Measurements from ENCODE around the gene BAZ2B.

BAZ2B gene

GRCh38 chr2:159573846-159574606 lies 42.3 kb downstream of the BAZ2B start:
- DNase-seq (ENCODE audit: low spot score) = no peak

DNA sequence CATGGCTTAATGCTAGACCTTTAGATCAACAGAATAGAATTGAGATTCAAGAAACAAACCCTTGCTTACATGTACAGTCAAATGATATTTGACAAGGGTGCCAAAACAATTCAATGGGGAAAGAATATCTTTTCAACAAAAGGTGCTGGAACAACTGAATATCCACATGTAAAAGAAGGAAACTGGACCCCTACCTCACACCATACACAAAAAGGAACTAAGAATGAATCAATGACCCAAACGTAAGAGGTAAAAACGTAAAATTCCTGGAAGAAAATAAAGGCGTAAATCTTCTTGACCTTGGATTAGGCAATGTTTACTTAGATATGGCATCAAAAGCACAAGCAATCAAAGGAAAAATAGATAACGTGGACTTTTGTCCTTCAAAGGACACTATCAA lies 43.1 kb downstream of the BAZ2B start:
- DNase-seq (ENCODE audit: low spot score) = no peak

DNA sequence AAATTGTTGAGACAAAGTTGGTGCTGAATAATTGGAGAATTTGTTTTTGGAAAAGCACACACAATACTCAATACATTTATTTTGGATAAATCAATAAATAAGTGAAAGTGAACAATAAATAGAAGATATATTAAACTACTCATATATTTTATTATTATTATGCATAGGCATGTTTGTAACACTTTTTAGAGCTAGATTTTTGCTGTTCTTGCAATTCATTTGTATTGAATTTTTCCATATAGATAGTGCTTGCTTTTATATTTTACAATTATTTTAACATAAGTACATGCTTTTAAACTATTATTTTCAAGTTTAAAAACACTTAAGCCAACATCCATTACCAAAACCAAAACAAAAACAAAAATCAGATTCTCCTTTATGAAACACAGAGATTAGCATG lies 43.9 kb downstream of the BAZ2B start:
- DNase-seq (ENCODE audit: low spot score) = no peak

DNA sequence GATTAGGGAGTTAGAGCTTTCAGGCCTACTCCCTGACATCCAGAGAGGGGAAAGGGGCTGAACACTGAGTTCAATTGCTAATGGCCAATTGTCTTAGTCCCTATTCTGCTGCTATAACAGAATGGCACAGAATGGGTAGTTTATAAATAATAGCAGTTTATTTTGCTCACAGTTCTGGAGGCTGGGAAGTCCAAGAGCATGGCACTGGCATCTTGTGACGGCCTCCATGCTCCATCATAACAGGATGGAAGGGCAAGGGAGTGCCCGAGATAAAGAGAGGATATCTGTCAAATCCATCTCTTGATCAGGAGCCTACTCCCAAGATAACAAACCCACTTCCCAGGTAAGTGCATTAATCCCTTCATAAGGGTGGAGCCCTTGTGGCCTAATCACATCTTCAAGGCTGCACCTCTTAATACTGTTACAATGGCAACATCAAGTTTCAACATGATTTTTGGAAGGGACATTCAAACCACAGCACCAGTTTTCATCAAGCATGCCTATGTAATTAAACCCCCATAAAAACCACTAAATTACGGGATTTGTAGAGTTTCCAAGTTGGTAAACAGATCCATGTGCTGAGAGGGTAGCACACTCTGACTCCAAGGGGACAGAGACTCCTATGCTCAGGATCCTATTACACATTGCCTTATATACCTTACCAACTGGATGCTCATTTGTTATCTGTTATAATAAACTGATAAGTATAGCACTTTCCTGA lies 44.6 kb downstream of the BAZ2B start:
- DNase-seq (ENCODE audit: low spot score) = no peak

DNA sequence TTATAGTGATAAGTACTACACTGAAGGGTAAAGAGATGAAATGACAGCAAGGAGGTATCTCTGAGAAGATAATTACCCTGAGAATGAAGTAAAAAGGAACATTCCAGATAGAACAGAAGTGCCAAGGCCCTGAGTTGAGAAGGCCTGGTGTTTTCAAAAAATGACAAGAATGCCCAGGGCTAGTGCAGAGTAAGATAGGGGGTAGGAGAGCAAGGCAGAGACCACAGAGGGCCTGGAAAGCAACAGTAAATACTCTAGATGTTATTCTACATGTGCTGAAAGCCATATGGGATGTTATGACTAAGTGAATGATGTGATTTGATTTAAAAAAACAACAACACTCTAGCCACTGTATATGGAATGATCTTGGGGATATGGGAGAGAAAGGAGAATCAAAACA lies 52.3 kb downstream of the BAZ2B start:
- DNase-seq (ENCODE audit: low spot score) = no peak

DNA sequence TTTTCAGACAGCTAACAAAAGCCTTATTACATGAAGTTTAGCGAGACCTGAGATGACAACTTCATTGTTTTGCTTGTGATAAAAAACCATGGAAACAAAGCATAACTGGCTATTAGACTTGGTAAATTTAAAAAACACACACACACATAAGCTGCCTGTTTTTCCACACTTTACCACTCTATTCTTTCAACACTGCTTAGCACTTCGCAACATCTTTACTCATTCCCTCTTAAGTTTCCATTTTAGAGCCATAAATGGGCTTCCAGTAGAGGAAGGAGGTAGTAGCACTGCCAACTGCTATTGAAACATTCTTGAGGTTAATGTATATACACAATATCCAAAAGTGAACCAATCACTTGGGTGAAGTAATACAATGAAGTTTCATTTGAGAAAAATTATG lies 54.1 kb downstream of the BAZ2B start:
- no peak for DNase-seq (ENCODE audit: low spot score)

GRCh38 chr2:159561786-159562185 lies 54.6 kb downstream of the BAZ2B start:
- DNase-seq (ENCODE audit: low spot score) = no peak

DNA sequence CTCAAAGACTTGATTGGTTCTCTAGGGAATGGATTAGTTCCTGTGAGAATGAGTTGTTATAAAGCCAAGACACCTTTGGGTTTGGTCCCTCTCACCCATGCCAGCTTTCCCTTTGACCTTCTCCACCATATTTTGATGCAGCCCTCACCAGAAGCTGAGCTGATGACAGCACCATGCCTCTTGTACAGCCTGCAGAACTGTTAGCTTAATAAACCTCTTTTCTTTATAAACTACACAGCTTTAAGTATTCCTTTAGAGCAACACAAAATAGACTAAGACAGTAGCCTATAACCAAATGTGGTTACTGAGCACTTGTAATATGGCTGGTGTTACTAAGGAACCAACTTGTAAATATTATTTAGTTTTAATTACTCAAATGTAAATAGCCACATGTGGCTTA lies 55.1 kb downstream of the BAZ2B start:
- no peak for DNase-seq (ENCODE audit: low spot score)

DNA sequence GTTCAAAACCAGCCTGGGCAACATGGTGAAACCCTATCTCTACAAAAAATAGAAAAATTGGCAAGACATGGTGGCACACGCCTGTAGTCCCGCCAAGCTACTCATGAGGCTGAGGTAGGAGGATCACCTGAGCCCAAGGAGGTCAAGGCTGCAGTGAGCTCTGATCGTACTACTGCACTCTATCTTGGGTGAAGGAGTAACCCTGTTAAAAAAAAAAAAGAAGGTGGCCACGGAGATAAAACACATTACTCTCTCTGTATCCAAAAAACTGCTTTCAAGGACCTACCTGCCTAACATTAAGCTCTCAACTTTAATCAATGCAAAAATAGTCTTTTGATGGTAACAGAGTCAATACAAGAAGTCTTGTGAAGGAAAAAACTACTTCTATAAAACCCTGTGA lies 57.3 kb downstream of the BAZ2B start:
- no peak for DNase-seq (ENCODE audit: low spot score)

GRCh38 chr2:159558479-159558878 lies 57.9 kb downstream of the BAZ2B start:
- DNase-seq (ENCODE audit: low spot score) = no peak

DNA sequence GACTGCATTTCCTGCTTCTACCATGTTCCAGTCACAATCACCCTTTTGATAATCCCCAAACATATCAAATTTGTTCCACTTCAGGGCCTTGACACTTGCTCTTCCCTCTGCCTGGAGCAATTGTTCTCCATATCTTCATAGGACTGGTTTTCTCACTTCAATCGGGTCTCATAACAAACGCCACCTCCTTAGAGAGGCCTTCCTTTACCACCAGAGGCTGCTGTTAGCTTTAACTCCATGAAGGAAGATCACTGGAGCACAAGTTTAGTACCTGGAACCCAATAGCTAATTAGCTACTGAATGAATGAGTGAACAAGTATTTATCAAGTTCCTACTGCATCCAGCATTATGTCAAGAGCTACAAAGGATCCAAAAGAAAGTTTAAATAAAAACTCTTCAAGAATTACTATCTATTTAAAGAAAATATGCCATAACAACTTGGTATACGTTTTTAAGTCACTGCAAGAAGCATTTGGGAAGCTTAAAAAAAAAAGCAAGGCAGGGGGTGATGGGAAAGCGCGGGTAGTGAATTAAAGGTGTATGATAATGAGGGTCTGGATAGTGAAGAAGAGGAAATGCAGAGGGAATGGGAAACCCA lies 58.8 kb downstream of the BAZ2B start:
- peak; percentile 19 for DNase-seq (ENCODE audit: low spot score)

GRCh38 chr2:159555651-159556392 lies 60.5 kb downstream of the BAZ2B start:
- DNase-seq (ENCODE audit: low spot score) = no peak

DNA sequence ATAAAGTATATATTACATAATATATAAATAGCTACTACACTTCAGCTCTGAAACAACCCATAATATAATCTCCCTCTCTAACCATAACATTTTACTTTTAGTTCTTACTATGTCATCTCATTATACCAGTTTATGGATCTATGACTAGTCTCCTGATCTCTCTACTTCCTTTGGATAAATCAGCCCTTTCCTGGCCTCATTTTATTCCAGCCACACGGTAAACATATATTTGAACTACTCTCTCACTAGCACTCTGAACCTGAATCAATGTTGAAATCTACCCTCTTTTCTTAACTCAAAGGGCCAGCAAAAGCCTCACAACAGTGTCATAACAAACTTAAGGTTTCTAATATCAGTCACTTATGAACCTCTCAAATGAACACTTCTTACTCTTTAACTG lies 62.6 kb downstream of the BAZ2B start:
- DNase-seq (ENCODE audit: low spot score) = no peak

- no peak for DNase-seq (ENCODE audit: low spot score)
Observed at GRCh38 chr2:159551806-159552205, 64.5 kb downstream of the BAZ2B start.

DNA sequence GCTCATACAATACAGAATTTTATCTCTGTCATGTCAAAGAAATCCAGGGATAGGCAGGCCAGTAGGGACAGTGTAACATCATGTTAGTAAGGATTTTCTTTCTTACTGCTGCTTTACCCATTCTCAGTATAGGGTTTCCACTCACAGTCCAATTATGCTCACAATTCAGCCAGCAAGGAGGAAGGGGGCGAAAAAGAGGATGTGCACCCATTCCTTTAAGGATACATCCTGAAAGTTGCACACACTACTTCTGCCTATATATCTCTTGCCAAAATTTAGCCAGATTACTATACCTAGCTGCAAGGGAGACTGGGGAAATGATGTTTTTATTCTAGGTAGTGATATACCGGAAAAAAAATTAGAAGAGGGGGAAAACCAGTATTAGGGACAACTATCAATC lies 66.1 kb downstream of the BAZ2B start:
- DNase-seq (ENCODE audit: low spot score) = no peak

GRCh38 chr2:159549234-159549633 lies 67.1 kb downstream of the BAZ2B start:
- no peak for DNase-seq (ENCODE audit: low spot score)

- DNase-seq (ENCODE audit: low spot score) = no peak
Observed at GRCh38 chr2:159546716-159547430, 69.5 kb downstream of the BAZ2B start.

- DNase-seq (ENCODE audit: low spot score) = no peak
Observed at GRCh38 chr2:159546039-159546438, 70.3 kb downstream of the BAZ2B start.

- DNase-seq (ENCODE audit: low spot score) = no peak
Observed at GRCh38 chr2:159545085-159545484, 71.3 kb downstream of the BAZ2B start.

GRCh38 chr2:159542101-159542500 lies 74.2 kb downstream of the BAZ2B start:
- DNase-seq (ENCODE audit: low spot score) = no peak

DNA sequence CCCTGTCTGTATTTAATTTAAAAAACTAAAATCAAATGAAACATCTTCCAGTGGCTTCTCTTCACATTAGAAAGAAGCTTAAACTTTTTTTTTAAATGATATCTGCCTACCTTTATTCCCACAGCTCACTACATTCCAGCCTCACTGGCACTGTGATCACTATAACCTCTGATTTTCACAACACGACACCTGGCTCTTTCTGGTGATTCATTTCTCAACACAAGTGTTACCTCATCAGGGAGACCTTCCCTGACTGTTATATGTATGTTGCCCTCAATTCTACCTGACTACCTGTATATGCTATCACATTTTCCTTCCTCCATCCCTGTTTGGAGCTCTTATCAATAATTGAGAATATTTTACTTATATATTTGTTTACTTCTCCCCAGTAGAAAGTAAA lies 76.6 kb downstream of the BAZ2B start:
- DNase-seq (ENCODE audit: low spot score) = no peak

DNA sequence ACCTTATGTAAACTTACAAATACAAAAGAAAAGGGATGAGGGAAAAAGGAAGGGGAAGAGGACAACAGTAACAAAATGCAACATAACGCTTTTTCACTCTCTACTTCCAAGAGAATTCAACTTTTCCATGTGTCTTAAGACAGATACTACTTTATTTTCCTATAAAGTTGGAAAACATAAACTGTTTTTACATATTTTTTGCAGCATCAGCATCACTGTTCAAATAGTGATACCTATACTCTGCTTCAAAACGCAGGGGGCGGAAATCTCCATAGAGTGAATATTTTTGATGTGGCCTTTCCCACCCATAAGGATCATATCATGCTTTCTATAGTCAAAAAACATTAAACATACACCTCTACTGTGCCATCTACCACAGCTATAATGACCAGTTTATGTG lies 77.5 kb downstream of the BAZ2B start:
- DNase-seq (ENCODE audit: low spot score) = no peak
